K562 (cell line): ENCODE measurements around the gene PIK3R6. TPM values are rescaled to one million over a fixed set of nuclear protein-coding genes. Genes with fewer than 3 reads are reported as not detected.

Experiments used
- ATAC-seq: fragments of 200-7000 bp; cut with Tn5 transposase; 3 replicates; pipeline ENCODE4 v1.9.1; 2020; ENCODE audit warnings: moderate library complexity
- BruUV-seq: library from RNA; stranded (reverse); fragments of 400-500 nt; replicated peaks from 2 replicates; lab custom pipeline; 2021; lab: Mats Ljungman, UMichigan
- CTCF ChIA-PET: fragments of 300-600 bp; formaldehyde crosslinking; extraction: SDS; loops from one replicate; lab custom pipeline; 2021; ENCODE audit warnings: low intra/inter-chr PET ratio; lab: Yijun Ruan, JAX
- POLR2A ChIA-PET: fragments of 300-600, 350-650 bp; sonication (Branson Sonifier 250); formaldehyde crosslinking; extraction: SDS; loops from one replicate; lab custom pipeline; 2021; ENCODE audit warnings: antibody characterized with exemption, inconsistent platforms; lab: Yijun Ruan, JAX
- DNase-seq, 4 experiments: peaks; one replicate each; pipeline versions ENCODE4 v3.0.0 to v3.0.0-alpha.2; 2011 to 2018; ENCODE audit warnings: low spot score in 3 of 4, mixed read lengths in 3 of 4; ENCODE audit errors: extremely low read depth in 1 of 4
- FAIRE-seq: peaks from 2 replicates; lab custom pipeline; 2011; peaks lifted over from hg19 to GRCh38; lab: Jason Lieb, UNC
- H2AFZ ChIP-seq: 2 replicates; pipeline ENCODE4 v1.6.0; 2011; ENCODE audit warnings: low read depth, low read length, control low read depth, inconsistent platforms
- H3K27ac ChIP-seq: fragments of 200-600 bp; 3 replicates; pipeline ENCODE4 v1.8.0; 2011; ENCODE audit warnings: low read depth, mild to moderate bottlenecking, control low read depth, inconsistent platforms, low read length, moderate library complexity, mixed read lengths; ENCODE audit errors: extremely low read depth
- H3K27me3 ChIP-seq, 2 experiments: fragments of 300-600 bp in 1 of 2; 2 replicates in 1 of 2; 3 replicates in 1 of 2; pipeline versions ENCODE4 v1.6.0 to v1.8.0; 2011; ENCODE audit warnings: inconsistent platforms in 2 of 2, low read length in 2 of 2, mild to moderate bottlenecking in 1 of 2, mixed read lengths in 1 of 2, moderate library complexity in 1 of 2; ENCODE audit not compliant: control insufficient read depth in 2 of 2, insufficient read depth in 2 of 2
- H3K36me3 ChIP-seq: fragments of 300-600 bp; 3 replicates; pipeline ENCODE4 v1.8.0; 2011; ENCODE audit warnings: mild to moderate bottlenecking, low read length, inconsistent platforms; ENCODE audit not compliant: control insufficient read depth, insufficient read depth
- H3K4me1 ChIP-seq, 2 experiments: fragments of 200-600 bp in 1 of 2; replicated peaks in 1 of 2; 2 replicates in 1 of 2; 3 replicates in 1 of 2; pipeline versions ENCODE4 v1.5.1 to v1.8.0; 2011; ENCODE audit warnings: inconsistent platforms in 2 of 2, low read length in 2 of 2, mild to moderate bottlenecking in 1 of 2, mixed read lengths in 1 of 2, moderate library complexity in 1 of 2; ENCODE audit not compliant: control insufficient read depth in 2 of 2, insufficient read depth in 2 of 2
- H3K4me2 ChIP-seq: 2 replicates; pipeline ENCODE4 v1.6.1; 2011; ENCODE audit warnings: low read length, control low read depth, inconsistent platforms, mixed read lengths; ENCODE audit not compliant: insufficient read depth
- H3K4me3 ChIP-seq: fragments of 200-600 bp; sonication (generic), shearing (Covaris generic); 2 replicates; pipeline ENCODE4 v1.5.1; 2016; ENCODE audit warnings: control low read depth, inconsistent platforms
- H3K79me2 ChIP-seq: fragments of 200-600 bp; 3 replicates; pipeline ENCODE4 v1.8.0; 2011; ENCODE audit warnings: low read length, inconsistent platforms; ENCODE audit not compliant: control insufficient read depth, insufficient read depth
- H3K9ac ChIP-seq, 2 experiments: 2 replicates each; pipeline versions ENCODE4 v1.6.0 to v1.6.1; 2011; ENCODE audit warnings: low read depth in 2 of 2, low read length in 2 of 2, control low read depth in 1 of 2, inconsistent platforms in 1 of 2, mild to moderate bottlenecking in 1 of 2, mixed read lengths in 1 of 2; ENCODE audit not compliant: insufficient read depth in 1 of 2
- H3K9me1 ChIP-seq: one replicate; pipeline ENCODE4 v1.6.0; 2011; ENCODE audit warnings: inconsistent platforms, mild to moderate bottlenecking, low read length, moderate library complexity; ENCODE audit not compliant: control insufficient read depth, insufficient read depth
- H3K9me3 ChIP-seq: replicated peaks from 2 replicates; pipeline ENCODE4 v1.5.1; 2011; ENCODE audit warnings: low read depth, low read length, inconsistent platforms; ENCODE audit not compliant: control insufficient read depth, insufficient read depth
- H4K20me1 ChIP-seq: replicated peaks from 2 replicates; pipeline ENCODE4 v1.6.1; 2011; ENCODE audit warnings: low read length, inconsistent platforms, mixed read lengths; ENCODE audit not compliant: control insufficient read depth, insufficient read depth
- BHLHE40 ChIP-seq: IDR thresholded peaks from 2 replicates; pipeline ENCODE4 v1.6.1; 2011; ENCODE audit warnings: low read length, improper control_type of control experiment
- BRF1 ChIP-seq: IDR thresholded peaks from 3 replicates; pipeline ENCODE4 v1.6.1; 2011; ENCODE audit warnings: borderline replicate concordance, mild to moderate bottlenecking; ENCODE audit not compliant: insufficient read length; ENCODE audit errors: extremely low read depth
- ELF4 ChIP-seq: fragments of 450-650 bp; formaldehyde crosslinking; IDR thresholded peaks from 2 replicates; pipeline ENCODE4 v1.4.0; 2022; ENCODE audit warnings: missing genetic modification characterization
- ETV1 ChIP-seq: fragments of 450-650 bp; conservative IDR thresholded peaks from 2 replicates; pipeline ENCODE4 v1.6.1; 2016; ENCODE audit warnings: missing genetic modification characterization, control low read depth, low read depth, missing compliant biosample characterization
- GABPA ChIP-seq: fragments of 200-800 bp; sonication (Bioruptor generic); conservative IDR thresholded peaks from 2 replicates; pipeline ENCODE4 v1.6.1; 2016; ENCODE audit warnings: low read depth, missing genetic modification characterization, missing compliant biosample characterization
- HIVEP1 ChIP-seq: fragments of 250-450 bp; sonication (Bioruptor Pico); IDR thresholded peaks from 2 replicates; pipeline ENCODE4 v1.4.0; 2020; ENCODE audit warnings: mild to moderate bottlenecking
- KLF10 ChIP-seq: fragments of 250-450 bp; sonication (Bioruptor Pico); IDR thresholded peaks from 2 replicates; pipeline ENCODE4 v1.6.1; 2021; ENCODE audit warnings: matching md5 sums
- NR2C1 ChIP-seq, 2 experiments: fragments of 450-650 bp; IDR thresholded peaks; 2 replicates each; pipeline ENCODE4 v1.6.1; 2017; ENCODE audit warnings: mild to moderate bottlenecking in 2 of 2, antibody characterized with exemption in 1 of 2, inconsistent platforms in 1 of 2, missing compliant biosample characterization in 1 of 2, missing genetic modification characterization in 1 of 2
- RBM14 ChIP-seq: fragments of 200-400 bp; formaldehyde crosslinking; IDR thresholded peaks from 2 replicates; pipeline ENCODE4 v1.6.1; 2018; ENCODE audit warnings: low read depth, mild to moderate bottlenecking, low read length, moderate library complexity, borderline replicate concordance; ENCODE audit not compliant: insufficient read depth
- TEAD2 ChIP-seq: fragments of 450-650 bp; IDR thresholded peaks from 2 replicates; pipeline ENCODE4 v1.6.1; 2016; ENCODE audit warnings: missing genetic modification characterization, control low read depth, missing compliant biosample characterization
- WGBS: fragments of 100-300 bp; shearing (Covaris generic); methylation state at CpG from one replicate; pipeline ENCODE4 v1.1.6; 2016; ENCODE audit warnings: low coverage, mixed read lengths; ENCODE audit not compliant: insufficient coverage; ENCODE audit errors: missing lambda C conversion rate; 5-methylcytosine and 5-hydroxymethylcytosine counted together
- in situ Hi-C: fragments of 300-500 bp; cut with MboI; formaldehyde crosslinking; loops from 4 replicates; pipeline ENCODE4 v1.15.0; 2018; ENCODE audit warnings: inconsistent platforms, mixed read lengths
- intact Hi-C: fragments of 100-400 bp; cut with micrococcal nuclease; formaldehyde crosslinking; loops from 2 replicates; pipeline ENCODE4 v1.14.2; 2022
- polyA plus RNA-seq, 8 experiments: library from polyadenylated mRNA; depleted of rRNA in 4 of 8; stranded (reverse) in 5 of 8; unstranded in 3 of 8; fragments of >200 nt; fragmentation: Nextera tagmentation in 2 of 8; fragmentation: Illumina TruSeq in 1 of 8; extraction: Ambion mirVana in 2 of 8; extraction: Trizol in 1 of 8; gene quantifications; 2 replicates each; pipeline versions ENCODE4 v1.2.1 to v1.2.3, GENCODE V29; 2011 to 2014; ENCODE audit warnings: inconsistent platforms in 1 of 8, missing spikeins in 1 of 8
- total RNA-seq, 7 experiments: library from RNA; depleted of rRNA in 6 of 7; stranded (reverse); fragments of >200 nt in 6 of 7; fragmentation: Illumina TruSeq in 2 of 7; extraction: Trizol in 2 of 7; gene quantifications; 2 replicates each; pipeline versions ENCODE4 v1.2.1 to v1.2.3, GENCODE V29; 2011 to 2021; ENCODE audit warnings: low replicate concordance in 1 of 7
- TF ChIP-seq, protein P1 (sequence below): sonication (generic); formaldehyde crosslinking; IDR thresholded peaks from 2 replicates; pipeline ENCODE4 v1.8.0; 2022; ENCODE audit warnings: missing genetic modification reagents, mild to moderate bottlenecking, borderline replicate concordance
- TF ChIP-seq, protein P2 (sequence below): fragments of 250-450 bp; sonication (Bioruptor Pico); IDR thresholded peaks from 2 replicates; pipeline ENCODE4 v1.8.0; 2022; ENCODE audit warnings: moderate library complexity, mild to moderate bottlenecking, inconsistent platforms
- TF ChIP-seq, protein P3 (sequence below): fragments of 250-450 bp; sonication (Bioruptor Pico); IDR thresholded peaks from 2 replicates; pipeline ENCODE4 v1.4.0; 2020; ENCODE audit warnings: mild to moderate bottlenecking, moderate library complexity

The PIK3R6 gene
- total and polyA plus RNA-seq, 9 of the 15 experiments (the other 6 are each of a cell fraction or from before 2014, with no cell fraction given), result 0.04 TPM; not detected in 8

DNA sequence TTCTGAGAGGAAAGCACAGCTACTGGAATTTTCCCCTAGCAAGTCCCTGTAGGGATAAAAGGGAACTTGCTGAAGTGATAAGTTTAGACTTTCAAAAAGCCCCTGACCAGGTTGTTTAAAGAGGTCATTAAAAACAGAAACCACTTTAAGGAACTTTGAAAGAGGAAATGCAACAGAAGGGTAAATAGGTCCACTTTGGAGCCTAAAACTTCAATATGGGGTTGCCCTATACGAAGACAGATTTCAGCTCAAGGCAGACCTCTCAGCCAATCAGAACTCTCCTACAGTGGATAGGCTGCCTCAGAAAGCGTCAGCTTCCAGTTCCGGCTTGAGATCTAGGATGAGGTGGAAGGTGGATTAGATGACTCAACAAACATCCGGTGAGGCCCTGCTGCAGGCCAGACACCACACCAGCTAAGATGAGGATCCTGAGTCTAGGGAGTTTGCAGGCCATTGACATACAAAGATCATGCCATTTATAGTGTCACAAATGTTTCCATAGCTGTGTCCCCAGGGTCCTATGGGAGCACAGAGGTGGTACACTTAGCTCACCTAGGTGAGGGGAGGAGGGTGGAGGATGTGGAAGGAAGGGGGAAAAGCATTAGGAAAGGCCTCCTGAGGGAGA is 60.4 kb downstream of the PIK3R6 start (continued):
- no peak for TF ChIP-seq BRF1
- TF ChIP-seq GABPA (tag), result peak; percentile 50; the same call in 1 of the 2 replicates

DNA sequence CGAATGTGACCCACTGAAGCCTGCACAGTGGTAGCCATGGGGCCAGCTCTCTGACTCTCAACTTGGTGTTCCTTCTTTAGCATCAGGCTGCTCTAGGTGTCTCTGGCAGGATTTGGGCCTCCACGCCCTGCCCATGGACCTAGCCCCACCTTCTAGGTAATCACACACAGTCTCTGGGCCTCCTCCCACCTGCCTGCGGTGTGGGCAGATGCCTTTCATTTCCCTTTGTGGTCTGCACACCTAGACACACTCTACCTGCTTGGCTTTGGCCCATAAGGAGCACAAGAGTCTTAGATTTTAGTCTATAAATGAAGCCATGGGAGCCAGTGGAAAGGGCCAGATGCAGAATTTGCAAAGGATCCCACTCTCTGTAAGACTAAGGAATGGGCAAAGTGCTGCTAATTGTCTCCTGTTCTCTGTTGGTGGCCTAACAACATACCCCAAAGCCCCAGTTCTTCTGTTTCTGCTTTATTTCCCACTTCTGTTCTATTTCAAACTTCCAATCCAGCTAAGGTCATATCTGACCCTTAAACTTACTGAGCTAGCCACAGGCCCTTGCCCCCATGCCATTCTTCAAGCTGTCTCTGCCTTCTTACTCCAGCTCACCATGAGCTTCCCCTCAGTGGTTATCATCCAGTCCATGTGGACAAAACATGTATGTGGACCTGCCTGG is 61.1 kb downstream of the PIK3R6 start:
- Histone ChIP-seq H3K27me3 (peaks cover 0 to 7% of the 10 kb centered on the region in 2 experiments; a peak in 1 of 5 replicates), H3K9me1 (no peaks in the 10 kb centered on the region), H3K4me3 (no peak overlapping the region), H3K4me2 (no peak overlapping the region), H3K4me1 (no peaks in the 10 kb centered on the region), H4K20me1 (no peaks in the 10 kb centered on the region), H3K9ac (no peak overlapping the region), H3K9me3 (no peaks in the 10 kb centered on the region), H2AFZ (no peak overlapping the region), H3K27ac (no peak overlapping the region), H3K79me2 (no peaks in the 10 kb centered on the region), H3K36me3 (no peaks in the 10 kb centered on the region)
- in situ Hi-C loops (no loop called here), intact Hi-C loops (no loop called here)
- POLR2A ChIA-PET, result no interaction called here
- no TSS peak for BruUV-seq
- 0% methylated on average over 3 of the region's 3 CpGs for WGBS
- ATAC-seq (no peak), FAIRE-seq (no peak), DNase-seq (no peak)
- TF ChIP-seq NR2C1 (IDR thresholded peaks at IDR 0.05), result no peak
- TF ChIP-seq NR2C1 (tag; IDR thresholded peaks at IDR 0.05), result no peak
- no peak for TF ChIP-seq BHLHE40
- no peak for TF ChIP-seq ETV1 (tag)
- TF ChIP-seq, protein P1, sequence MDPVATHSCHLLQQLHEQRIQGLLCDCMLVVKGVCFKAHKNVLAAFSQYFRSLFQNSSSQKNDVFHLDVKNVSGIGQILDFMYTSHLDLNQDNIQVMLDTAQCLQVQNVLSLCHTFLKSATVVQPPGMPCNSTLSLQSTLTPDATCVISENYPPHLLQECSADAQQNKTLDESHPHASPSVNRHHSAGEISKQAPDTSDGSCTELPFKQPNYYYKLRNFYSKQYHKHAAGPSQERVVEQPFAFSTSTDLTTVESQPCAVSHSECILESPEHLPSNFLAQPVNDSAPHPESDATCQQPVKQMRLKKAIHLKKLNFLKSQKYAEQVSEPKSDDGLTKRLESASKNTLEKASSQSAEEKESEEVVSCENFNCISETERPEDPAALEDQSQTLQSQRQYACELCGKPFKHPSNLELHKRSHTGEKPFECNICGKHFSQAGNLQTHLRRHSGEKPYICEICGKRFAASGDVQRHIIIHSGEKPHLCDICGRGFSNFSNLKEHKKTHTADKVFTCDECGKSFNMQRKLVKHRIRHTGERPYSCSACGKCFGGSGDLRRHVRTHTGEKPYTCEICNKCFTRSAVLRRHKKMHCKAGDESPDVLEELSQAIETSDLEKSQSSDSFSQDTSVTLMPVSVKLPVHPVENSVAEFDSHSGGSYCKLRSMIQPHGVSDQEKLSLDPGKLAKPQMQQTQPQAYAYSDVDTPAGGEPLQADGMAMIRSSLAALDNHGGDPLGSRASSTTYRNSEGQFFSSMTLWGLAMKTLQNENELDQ (CRISPR knock-in tag), result no peak
- TF ChIP-seq, protein P2, sequence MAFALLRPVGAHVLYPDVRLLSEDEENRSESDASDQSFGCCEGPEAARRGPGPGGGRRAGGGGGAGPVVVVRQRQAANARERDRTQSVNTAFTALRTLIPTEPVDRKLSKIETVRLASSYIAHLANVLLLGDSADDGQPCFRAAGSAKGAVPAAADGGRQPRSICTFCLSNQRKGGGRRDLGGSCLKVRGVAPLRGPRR (CRISPR knock-in tag), result no peak
- TF ChIP-seq, protein P3, sequence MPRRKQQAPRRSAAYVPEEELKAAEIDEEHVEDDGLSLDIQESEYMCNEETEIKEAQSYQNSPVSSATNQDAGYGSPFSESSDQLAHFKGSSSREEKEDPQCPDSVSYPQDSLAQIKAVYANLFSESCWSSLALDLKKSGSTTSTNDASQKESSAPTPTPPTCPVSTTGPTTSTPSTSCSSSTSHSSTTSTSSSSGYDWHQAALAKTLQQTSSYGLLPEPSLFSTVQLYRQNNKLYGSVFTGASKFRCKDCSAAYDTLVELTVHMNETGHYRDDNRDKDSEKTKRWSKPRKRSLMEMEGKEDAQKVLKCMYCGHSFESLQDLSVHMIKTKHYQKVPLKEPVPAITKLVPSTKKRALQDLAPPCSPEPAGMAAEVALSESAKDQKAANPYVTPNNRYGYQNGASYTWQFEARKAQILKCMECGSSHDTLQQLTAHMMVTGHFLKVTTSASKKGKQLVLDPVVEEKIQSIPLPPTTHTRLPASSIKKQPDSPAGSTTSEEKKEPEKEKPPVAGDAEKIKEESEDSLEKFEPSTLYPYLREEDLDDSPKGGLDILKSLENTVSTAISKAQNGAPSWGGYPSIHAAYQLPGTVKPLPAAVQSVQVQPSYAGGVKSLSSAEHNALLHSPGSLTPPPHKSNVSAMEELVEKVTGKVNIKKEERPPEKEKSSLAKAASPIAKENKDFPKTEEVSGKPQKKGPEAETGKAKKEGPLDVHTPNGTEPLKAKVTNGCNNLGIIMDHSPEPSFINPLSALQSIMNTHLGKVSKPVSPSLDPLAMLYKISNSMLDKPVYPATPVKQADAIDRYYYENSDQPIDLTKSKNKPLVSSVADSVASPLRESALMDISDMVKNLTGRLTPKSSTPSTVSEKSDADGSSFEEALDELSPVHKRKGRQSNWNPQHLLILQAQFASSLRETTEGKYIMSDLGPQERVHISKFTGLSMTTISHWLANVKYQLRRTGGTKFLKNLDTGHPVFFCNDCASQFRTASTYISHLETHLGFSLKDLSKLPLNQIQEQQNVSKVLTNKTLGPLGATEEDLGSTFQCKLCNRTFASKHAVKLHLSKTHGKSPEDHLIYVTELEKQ (CRISPR knock-in tag), result no peak
- no peak for TF ChIP-seq RBM14
- TF ChIP-seq TEAD2 (tag), result no peak
- no peak for TF ChIP-seq ELF4 (CRISPR knock-in tag)
- no peak for TF ChIP-seq HIVEP1 (CRISPR knock-in tag)
- no peak for TF ChIP-seq KLF10 (CRISPR knock-in tag)
- CTCF ChIA-PET, result no interaction called here
